Effector CD8-positive, alpha-beta T cell (primary cell): Measurements from ENCODE around the gene FZD8.
A peak's percentile ranks its signal among the peaks of the same experiment; 100 is the strongest.
"Not testable (repeated sequence)": the region's sequence is repeated elsewhere in the genome, so short reads cannot be mapped to it uniquely, and the experiment has no call there.

ENCODE experiments used
- DNase-seq: peaks from one replicate; lab custom pipeline; 2025; lab: John Stamatoyannopoulos, UW
- total RNA-seq, 4 experiments: gene quantifications; one replicate each; lab custom pipeline; 2026; lab: John Stamatoyannopoulos, UW

The FZD8 gene
- 0 to 3.2 (median 0.81) reads per million in 4 experiments for total RNA-seq

DNA sequence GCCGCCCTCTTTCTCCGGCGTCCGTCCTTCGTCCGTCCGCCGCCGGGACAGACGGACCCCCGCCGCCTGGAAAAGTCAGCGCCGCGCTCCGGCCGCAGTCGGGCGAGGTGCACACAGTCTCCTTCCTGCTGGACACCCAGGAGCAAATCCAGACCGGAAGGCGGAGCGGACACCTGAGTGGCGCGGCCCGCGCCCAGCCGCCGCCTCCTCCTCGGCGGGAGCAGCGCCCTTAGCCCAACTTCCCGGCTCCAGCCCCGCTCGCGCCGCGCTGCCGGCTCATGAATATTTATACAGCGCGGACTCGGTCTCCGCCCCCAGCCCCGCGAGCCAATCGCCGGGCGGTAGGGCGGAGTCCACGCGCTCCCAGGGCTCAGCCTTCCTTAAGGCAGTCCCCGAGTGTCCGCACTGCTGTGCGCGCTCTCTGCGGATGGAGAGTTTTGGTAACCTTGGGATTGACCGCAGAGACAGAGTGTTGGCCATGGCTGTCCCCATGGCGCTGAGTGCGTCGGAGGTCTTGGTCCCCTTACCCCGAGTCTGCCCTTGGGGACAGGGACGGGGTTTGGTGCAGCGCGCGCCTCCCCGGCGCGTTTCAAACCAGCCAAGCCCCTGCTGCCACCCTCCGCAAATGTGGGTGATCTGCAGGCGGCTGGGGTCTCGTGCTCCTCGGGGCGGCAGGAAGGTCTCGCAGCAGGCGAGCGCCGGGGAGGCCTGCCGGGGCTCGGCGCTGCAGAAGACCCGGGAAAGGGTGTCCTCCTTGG, at the start of gene FZD8:
Gene FZD8 (minus strand): TSS at position 262 of the 758 bp plus-strand sequence. CDS start 867 bp downstream, outside the sequence.
- DNase-seq = peak; percentile 34

DNA sequence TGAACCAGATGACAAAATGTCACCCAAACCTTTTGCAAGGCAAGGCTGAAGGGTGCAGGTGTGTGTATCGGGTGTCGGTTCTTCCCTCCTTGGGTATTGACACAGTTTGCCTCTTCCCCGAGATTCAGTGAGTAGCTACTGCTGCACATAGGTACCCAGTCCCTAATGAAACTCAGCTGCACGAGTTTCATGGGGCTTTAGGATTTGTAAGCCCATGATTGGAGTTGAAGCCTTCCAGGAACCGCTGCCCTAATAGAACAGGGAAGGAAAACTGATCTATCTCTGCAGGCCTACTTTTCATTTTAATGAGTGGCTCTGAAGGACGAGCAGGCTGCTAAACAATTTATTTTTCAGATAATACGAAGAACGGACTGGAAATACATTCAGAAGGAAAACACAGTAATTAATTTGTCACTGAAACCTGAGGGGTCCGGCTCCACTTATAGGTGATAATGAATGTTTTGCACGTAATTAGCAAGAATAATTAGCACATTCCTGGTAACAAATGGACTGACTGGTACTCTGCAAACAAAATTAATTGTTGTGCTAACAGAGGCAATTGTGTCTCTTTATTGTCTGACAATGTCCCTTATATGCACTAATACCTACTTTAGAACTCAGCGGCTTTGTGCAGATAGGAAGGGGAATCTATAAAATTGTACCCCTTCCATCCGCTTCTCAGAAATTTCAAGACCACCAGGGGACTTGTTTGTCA, 49.6 kb upstream of the FZD8 start:
- DNase-seq = no peak

DNA sequence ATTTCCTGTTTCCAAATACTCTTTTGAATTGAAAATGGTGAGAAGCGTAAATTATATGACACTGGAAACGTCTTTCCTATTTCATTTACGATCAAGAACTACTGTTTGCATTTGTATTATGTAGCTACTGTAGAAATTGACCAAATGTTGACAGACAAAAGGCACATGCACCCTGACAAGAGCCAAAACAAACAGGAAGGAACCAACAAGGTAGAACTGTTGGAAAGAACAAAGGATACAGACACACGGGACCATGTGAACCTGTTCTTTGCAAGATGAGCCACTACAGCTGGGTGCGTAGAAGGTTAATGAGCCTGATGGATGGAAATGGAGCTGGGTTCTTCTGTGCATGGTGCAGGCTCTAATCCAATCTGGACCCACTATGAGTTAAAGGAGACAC, 48.4 kb upstream of the FZD8 start:
- no peak for DNase-seq

DNA sequence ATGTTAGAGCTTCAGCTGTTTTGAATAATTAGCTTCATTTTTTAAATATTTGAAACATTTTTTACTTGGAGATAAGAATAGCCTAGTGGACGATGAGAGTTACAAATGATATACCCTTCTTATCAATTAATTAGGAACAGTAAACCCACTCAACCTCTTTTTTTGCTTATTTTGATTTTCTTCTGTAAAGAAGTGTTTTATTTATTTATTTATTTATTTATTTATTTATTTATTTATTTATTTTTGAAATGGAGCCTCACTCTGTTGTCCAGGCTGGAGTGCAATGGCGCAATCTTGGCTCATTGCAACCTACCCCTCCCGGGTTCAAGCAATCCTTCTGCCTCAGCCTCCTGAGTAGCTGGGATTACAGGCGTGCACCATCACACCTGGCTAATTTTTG, 43.8 kb upstream of the FZD8 start:
- DNase-seq = not testable (repeated sequence)

GRCh38 chr10:35685402-35685801, 43.3 kb upstream of the FZD8 start:
- DNase-seq = no peak

- no peak for DNase-seq
These were observed 42.5 kb upstream of the FZD8 start for GRCh38 chr10:35684586-35684985.

DNA sequence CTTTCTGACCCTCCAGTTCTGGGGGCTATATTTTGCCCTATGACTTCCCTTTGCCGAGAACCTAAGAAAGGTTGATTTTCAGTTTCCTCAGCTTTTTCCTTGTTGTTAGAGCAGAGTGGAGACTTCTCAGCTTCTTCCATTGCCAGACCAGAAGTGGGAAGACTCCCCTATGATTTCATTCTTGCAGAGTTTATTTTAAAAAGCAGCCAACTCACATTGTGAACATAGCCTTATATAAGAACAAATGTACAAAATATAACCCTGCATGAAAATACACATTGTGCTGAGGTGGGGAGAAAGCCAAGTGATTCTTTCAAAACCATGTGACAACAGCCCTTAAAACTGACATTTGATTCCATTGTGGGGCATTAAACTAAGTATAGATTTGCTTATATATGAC, 33.8 kb upstream of the FZD8 start:
- DNase-seq = no peak

DNA sequence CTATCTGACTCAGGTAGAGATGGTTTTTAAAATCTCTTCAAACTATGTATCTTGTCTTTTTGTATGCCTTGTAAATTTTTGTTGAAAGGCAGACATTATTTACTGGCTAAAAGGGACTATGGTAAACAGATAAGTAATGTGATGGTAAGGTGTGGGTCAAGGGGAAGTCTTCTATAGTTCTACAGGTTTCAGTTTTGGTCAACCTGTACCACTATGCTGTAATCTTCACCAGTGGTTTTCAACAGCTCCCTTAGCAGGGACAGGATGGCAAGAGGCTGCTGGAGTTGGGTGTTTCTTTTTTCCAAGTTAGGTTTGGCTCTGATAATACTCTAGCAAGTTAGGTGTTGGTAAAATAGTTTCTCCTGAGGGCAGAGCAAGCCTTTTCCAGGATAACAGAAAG, 32.7 kb upstream of the FZD8 start:
- no peak for DNase-seq

DNA sequence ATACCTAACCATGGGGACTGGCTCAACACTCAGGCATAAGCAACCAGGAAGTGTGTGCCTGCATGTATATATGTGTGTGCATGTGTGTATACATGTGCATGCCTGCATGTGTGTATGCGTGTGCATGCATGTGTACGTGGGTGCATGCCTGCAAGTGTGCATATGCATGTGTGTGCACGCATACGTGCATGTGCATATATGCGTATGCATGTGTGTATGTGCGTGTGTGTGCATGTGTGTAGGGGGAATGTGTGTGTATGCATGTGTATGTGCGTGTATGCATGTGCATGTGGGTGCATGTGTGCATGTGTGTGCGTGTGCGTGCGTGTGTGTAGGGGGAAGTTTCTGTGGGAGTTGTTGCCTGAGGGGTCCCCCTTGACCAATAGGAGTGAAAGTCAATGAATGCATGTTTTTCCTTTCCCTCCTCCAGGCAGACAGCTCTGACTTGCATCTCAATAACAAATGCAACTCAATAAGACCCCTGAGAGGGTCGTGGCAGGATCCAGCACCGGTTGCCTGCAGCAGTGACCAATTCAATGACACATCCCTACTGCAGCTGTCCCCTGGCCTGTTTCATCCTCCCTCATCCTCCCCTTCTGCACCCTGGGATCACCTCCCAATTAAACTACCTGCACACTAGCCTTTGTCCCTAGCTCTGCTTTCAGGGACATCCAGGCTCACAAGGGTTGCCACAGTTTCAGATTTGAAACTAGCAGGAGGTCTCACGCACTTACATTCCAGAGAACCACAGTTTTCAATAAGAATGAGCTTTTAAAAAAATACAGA, 27.0 kb upstream of the FZD8 start:
- no peak for DNase-seq

DNA sequence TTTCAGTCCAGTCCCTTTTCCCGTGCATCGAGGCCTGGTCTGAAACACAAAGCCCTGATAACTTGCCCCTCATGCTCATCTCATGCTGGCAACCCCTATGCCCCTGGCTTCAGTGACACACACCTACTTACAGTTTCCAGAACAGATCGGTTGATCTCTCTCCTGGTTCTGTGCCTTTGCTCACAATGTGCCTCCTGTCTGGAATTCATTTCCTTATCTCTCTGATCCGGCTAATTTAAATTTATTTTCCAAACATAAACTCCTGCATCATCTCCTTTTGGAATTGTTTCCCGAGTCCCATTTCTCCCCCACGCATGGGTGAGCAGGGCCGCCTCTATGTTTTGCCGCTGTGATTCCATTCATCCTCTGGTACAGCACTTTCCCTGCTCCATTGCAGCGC, 25.9 kb upstream of the FZD8 start:
- DNase-seq = no peak

DNA sequence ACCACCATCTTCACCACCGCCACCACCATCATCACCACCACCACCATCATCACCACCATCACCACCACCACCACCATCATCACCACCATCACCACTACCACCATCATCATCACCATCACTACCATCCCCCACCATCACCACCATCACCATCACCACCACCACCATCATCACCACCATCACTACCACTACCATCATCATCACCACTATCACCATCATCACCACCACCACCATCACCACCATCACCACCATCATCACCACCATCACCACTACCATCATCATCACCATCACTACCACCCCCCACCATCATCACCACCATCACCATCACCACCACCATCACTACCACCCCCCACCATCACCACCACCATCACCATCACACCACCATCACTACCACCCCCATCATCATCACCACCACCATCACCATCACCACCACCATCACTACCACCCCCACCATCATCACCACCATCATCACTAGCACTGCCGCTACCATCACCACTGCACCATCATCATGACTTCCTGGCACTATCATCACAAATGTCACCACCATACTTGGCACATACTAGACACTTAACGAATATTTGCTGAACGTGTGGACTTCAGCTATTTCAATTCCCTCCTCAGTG, 25.3 kb upstream of the FZD8 start:
- no peak for DNase-seq

DNA sequence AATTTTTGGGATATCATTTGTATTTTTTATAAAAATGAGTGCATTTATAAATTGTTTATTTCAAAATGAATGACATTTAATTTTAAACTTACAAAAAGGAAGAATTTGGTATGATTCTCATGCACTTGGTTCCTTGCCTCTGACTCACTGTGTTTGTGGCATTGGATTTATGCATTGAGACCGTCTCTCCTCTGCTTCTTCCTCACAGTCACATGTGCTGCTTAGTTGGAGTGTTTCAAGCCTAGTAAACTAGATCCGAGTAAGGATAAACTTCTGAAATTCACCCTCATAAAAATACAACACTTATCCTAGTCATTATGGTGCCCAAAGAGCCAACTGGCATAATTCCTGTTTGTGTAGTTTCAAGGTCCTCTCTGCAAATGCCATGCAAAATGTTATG, 19.1 kb upstream of the FZD8 start:
- DNase-seq = no peak

GRCh38 chr10:35659456-35659855, 17.4 kb upstream of the FZD8 start:
- no peak for DNase-seq

GRCh38 chr10:35657621-35658020, 15.5 kb upstream of the FZD8 start:
- no peak for DNase-seq

DNA sequence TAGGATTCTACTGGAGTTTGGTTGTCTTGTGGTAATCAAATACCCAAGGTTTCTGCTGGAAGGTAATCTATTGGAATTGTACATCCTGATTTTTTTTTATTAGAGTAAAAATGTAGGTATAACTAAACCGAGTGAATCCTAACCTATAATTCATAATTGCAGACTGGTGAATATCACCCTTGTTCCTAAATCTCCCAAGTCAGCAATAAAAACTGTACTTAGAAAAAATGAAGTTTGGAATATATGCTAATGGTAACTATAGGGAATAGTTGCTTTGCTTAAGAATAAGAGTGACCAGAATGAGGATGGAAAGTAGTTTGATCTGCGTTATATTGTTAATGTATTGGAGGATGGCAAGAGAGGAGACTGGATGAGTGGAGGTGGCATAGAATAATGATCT, 10.7 kb upstream of the FZD8 start:
- no peak for DNase-seq

- DNase-seq = no peak
These were observed 8.8 kb upstream of the FZD8 start for GRCh38 chr10:35650894-35651293.

- no peak for DNase-seq
These were observed 2.2 kb upstream of the FZD8 start for GRCh38 chr10:35644050-35644950.

- no peak for DNase-seq
These were observed 1.3 kb upstream of the FZD8 start for GRCh38 chr10:35643151-35644049.

DNA sequence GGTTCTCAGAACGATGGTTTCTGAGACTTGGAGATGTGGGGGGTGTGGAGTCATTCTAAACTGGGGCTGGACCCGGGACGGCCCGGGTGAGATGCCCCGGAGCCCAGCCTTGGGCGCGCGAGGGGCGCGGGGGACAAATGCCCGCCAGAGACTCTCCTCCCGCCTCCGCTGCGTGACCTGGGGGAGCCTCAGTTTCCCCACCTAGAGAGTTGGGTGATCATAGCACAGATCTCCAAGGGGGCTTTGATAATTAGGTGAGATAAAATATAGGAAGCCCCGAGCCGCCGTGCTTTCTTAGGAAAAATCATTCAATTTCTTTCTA, 658 bp upstream of the FZD8 start:
- DNase-seq = no peak

DNA sequence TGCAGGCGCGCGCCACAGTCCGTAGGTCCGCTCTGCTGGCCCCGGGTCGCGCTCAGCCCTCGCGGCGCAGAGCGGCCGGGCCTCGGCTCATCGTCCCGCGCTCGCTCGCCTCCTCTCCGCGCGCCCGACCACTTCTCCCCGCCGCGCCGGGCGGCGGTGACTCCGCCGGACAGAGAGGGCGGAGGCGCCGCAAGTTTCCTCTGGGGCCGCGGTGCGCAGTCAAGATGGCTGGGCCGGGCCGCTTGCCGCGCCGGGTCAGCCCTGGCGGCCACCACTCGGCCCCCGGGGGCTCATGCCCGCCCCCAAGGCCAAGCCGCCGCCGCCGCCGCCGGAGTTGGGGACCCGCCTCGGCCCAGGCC, 441 bp downstream of the FZD8 start:
- no peak for DNase-seq
